ENCODE results near the gene ZNF496.
"Not testable (repeated sequence)": the region's sequence is repeated elsewhere in the genome, so short reads cannot be mapped to it uniquely, and the experiment has no call there.

ZNF496 gene

GRCh38 chr1:247293047-247293446 is 38.6 kb downstream of the ZNF496 start:
- DNase-seq (ENCODE audit: low spot score): no peak

GRCh38 chr1:247291833-247292561 is 39.7 kb downstream of the ZNF496 start:
- peak; percentile 15 for DNase-seq (ENCODE audit: low spot score)

GRCh38 chr1:247291161-247291560 is 40.5 kb downstream of the ZNF496 start:
- no peak for DNase-seq (ENCODE audit: low spot score)

GRCh38 chr1:247290576-247290975 is 41.1 kb downstream of the ZNF496 start:
- DNase-seq (ENCODE audit: low spot score): no peak

- not testable (repeated sequence) for DNase-seq (ENCODE audit: low spot score)
These were observed 42.3 kb downstream of the ZNF496 start for GRCh38 chr1:247289274-247289892.

- DNase-seq (ENCODE audit: low spot score): no peak
These were observed 43.3 kb downstream of the ZNF496 start for GRCh38 chr1:247288341-247288740.

GRCh38 chr1:247287460-247287859 is 44.2 kb downstream of the ZNF496 start:
- no peak for DNase-seq (ENCODE audit: low spot score)

- DNase-seq (ENCODE audit: low spot score): no peak
These were observed 45.5 kb downstream of the ZNF496 start for GRCh38 chr1:247286134-247286670.

- DNase-seq (ENCODE audit: low spot score): no peak
These were observed 50.6 kb downstream of the ZNF496 start for GRCh38 chr1:247281001-247281574.

- DNase-seq (ENCODE audit: low spot score): no peak
These were observed 54.5 kb downstream of the ZNF496 start for GRCh38 chr1:247277191-247277590.

- DNase-seq (ENCODE audit: low spot score): no peak
These were observed 56.9 kb downstream of the ZNF496 start for GRCh38 chr1:247274605-247275256.

- DNase-seq (ENCODE audit: low spot score): no peak
These were observed 58.7 kb downstream of the ZNF496 start for GRCh38 chr1:247273013-247273412.

GRCh38 chr1:247270003-247270402 is 61.7 kb downstream of the ZNF496 start:
- no peak for DNase-seq (ENCODE audit: low spot score)

GRCh38 chr1:247269133-247269532 is 62.5 kb downstream of the ZNF496 start:
- DNase-seq (ENCODE audit: low spot score): no peak

- no peak for DNase-seq (ENCODE audit: low spot score)
These were observed 63.1 kb downstream of the ZNF496 start for GRCh38 chr1:247268390-247269045.

GRCh38 chr1:247266053-247266452 is 65.6 kb downstream of the ZNF496 start:
- DNase-seq (ENCODE audit: low spot score): no peak

- DNase-seq (ENCODE audit: low spot score): not testable (repeated sequence)
These were observed 75.9 kb downstream of the ZNF496 start, which contains the start of gene VN1R5 for GRCh38 chr1:247255772-247256171. Gene VN1R5 (plus strand): TSS chr1:247256072.

- no peak for DNase-seq (ENCODE audit: low spot score)
These were observed 84.1 kb downstream of the ZNF496 start for GRCh38 chr1:247247568-247247967.
